ENCODE data around the gene GABRR2.

The GABRR2 gene

GRCh38 chr6:89290401-89291155, 24.5 kb downstream of the GABRR2 start:
- no peak for DNase-seq

GRCh38 chr6:89289710-89290109, 25.4 kb downstream of the GABRR2 start:
- no peak for DNase-seq

- no peak for DNase-seq
Measured at GRCh38 chr6:89287351-89288028, 27.6 kb downstream of the GABRR2 start.

- no peak for DNase-seq
Measured at GRCh38 chr6:89286516-89286915, 28.6 kb downstream of the GABRR2 start.

- no peak for DNase-seq
Measured at GRCh38 chr6:89284963-89285735, 29.9 kb downstream of the GABRR2 start.

- DNase-seq, result no peak
Measured at GRCh38 chr6:89284081-89284480, 31.0 kb downstream of the GABRR2 start.

- DNase-seq, result no peak
Measured at GRCh38 chr6:89282749-89283148, 32.4 kb downstream of the GABRR2 start.

- DNase-seq, result no peak
Measured at GRCh38 chr6:89281779-89282246, 33.3 kb downstream of the GABRR2 start.

- no peak for DNase-seq
Measured at GRCh38 chr6:89278956-89279355, 36.1 kb downstream of the GABRR2 start.

GRCh38 chr6:89275900-89276299, 39.2 kb downstream of the GABRR2 start:
- no peak for DNase-seq

- no peak for DNase-seq
Measured at GRCh38 chr6:89273816-89274215, 41.3 kb downstream of the GABRR2 start.

GRCh38 chr6:89272596-89272995, 42.5 kb downstream of the GABRR2 start:
- no peak for DNase-seq

- no peak for DNase-seq
Measured at GRCh38 chr6:89270951-89271721, 44.0 kb downstream of the GABRR2 start.

- peak; percentile 6 for DNase-seq
Measured at GRCh38 chr6:89269981-89270380, 45.1 kb downstream of the GABRR2 start.

GRCh38 chr6:89269252-89269651, 45.8 kb downstream of the GABRR2 start:
- no peak for DNase-seq

GRCh38 chr6:89268776-89269175, 46.3 kb downstream of the GABRR2 start:
- DNase-seq, result no peak

- DNase-seq, result no peak
Measured at GRCh38 chr6:89267918-89268317, 47.2 kb downstream of the GABRR2 start.

GRCh38 chr6:89264296-89264695, 50.8 kb downstream of the GABRR2 start:
- DNase-seq, result no peak

GRCh38 chr6:89260832-89261231, 54.3 kb downstream of the GABRR2 start:
- DNase-seq, result peak; percentile 15

- DNase-seq, result no peak
Measured at GRCh38 chr6:89260310-89260709, 54.8 kb downstream of the GABRR2 start.

- no peak for DNase-seq
Measured at GRCh38 chr6:89258912-89259311, 56.2 kb downstream of the GABRR2 start.

- no peak for DNase-seq
Measured at GRCh38 chr6:89257781-89258180, 57.3 kb downstream of the GABRR2 start.

GRCh38 chr6:89257346-89257745, 57.8 kb downstream of the GABRR2 start:
- no peak for DNase-seq

Data from DMS79 treated with DMSO at 0.1 percent for 48 hours (cell line).